K562 (cell line): Measurements from ENCODE around the gene NRSN2. TPM values are rescaled to one million over a fixed set of nuclear protein-coding genes. Genes with fewer than 3 reads are reported as not detected.
A peak's percentile ranks its signal among the peaks of the same experiment; 100 is the strongest.

Experiments used
- BRD4 ChIP-seq: fragments of 200-600 bp; sonication (generic); IDR thresholded peaks from 2 replicates; pipeline ENCODE4 v1.6.1; 2017; ENCODE audit warnings: inconsistent platforms
- polyA plus RNA-seq, 8 experiments: library from polyadenylated mRNA; depleted of rRNA in 4 of 8; stranded (reverse) in 5 of 8; unstranded in 3 of 8; fragments of >200 nt; fragmentation: Nextera tagmentation in 2 of 8; fragmentation: Illumina TruSeq in 1 of 8; extraction: Ambion mirVana in 2 of 8; extraction: Trizol in 1 of 8; gene quantifications; 2 replicates each; pipeline versions ENCODE4 v1.2.1 to v1.2.3, GENCODE V29; 2011 to 2014; ENCODE audit warnings: inconsistent platforms in 1 of 8, missing spikeins in 1 of 8
- total RNA-seq, 7 experiments: library from RNA; depleted of rRNA in 6 of 7; stranded (reverse); fragments of >200 nt in 6 of 7; fragmentation: Illumina TruSeq in 2 of 7; extraction: Trizol in 2 of 7; gene quantifications; 2 replicates each; pipeline versions ENCODE4 v1.2.1 to v1.2.3, GENCODE V29; 2011 to 2021; ENCODE audit warnings: low replicate concordance in 1 of 7
- TF ChIP-seq, protein P1 (sequence below), 2 experiments: fragments of 450-650 bp; formaldehyde crosslinking in 1 of 2; IDR thresholded peaks; 2 replicates each; pipeline versions ENCODE4 v1.4.0 to v1.6.1; 2014 to 2020; ENCODE audit warnings: mild to moderate bottlenecking in 2 of 2, borderline replicate concordance in 1 of 2, low read depth in 1 of 2
- TF ChIP-seq, protein P2 (sequence below): fragments of 200-800 bp; sonication (Bioruptor generic); IDR thresholded peaks from 2 replicates; pipeline ENCODE4 v1.6.1; 2017; ENCODE audit warnings: missing genetic modification characterization, missing compliant biosample characterization

The NRSN2 gene
- total and polyA plus RNA-seq, 9 of the 15 experiments (the other 6 are each of a cell fraction or from before 2014, with no cell fraction given) = 7.5 to 29.7 (median 11.1) TPM

DNA sequence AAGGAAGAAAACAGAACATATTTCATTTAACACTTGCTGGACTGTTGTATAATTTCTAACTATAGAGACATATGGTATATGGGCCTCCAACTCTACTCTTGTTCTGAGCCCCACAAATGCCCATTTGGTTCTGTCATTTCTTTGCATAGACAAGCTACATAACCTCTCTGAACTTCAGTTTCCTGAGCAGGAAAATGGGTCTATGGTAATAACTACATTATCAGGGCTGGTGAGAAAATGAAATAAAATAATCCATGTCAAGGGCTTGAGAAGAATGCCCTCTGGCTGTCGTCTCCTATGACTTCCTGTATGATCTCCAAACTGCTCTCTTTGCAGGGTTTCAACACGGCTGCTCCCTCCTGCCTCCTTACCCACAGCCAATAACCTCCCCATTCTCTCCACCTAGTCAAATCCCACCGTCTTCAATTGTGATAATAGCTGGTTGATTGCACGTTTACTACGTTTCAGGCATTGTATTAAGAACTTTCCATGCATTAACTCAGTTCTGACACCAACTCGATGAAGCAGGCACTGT, 37.5 kb upstream of the NRSN2 start (continued):
- TF ChIP-seq, protein P1, sequence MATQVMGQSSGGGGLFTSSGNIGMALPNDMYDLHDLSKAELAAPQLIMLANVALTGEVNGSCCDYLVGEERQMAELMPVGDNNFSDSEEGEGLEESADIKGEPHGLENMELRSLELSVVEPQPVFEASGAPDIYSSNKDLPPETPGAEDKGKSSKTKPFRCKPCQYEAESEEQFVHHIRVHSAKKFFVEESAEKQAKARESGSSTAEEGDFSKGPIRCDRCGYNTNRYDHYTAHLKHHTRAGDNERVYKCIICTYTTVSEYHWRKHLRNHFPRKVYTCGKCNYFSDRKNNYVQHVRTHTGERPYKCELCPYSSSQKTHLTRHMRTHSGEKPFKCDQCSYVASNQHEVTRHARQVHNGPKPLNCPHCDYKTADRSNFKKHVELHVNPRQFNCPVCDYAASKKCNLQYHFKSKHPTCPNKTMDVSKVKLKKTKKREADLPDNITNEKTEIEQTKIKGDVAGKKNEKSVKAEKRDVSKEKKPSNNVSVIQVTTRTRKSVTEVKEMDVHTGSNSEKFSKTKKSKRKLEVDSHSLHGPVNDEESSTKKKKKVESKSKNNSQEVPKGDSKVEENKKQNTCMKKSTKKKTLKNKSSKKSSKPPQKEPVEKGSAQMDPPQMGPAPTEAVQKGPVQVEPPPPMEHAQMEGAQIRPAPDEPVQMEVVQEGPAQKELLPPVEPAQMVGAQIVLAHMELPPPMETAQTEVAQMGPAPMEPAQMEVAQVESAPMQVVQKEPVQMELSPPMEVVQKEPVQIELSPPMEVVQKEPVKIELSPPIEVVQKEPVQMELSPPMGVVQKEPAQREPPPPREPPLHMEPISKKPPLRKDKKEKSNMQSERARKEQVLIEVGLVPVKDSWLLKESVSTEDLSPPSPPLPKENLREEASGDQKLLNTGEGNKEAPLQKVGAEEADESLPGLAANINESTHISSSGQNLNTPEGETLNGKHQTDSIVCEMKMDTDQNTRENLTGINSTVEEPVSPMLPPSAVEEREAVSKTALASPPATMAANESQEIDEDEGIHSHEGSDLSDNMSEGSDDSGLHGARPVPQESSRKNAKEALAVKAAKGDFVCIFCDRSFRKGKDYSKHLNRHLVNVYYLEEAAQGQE (IDR thresholded peaks at IDR 0.05; ENCODE audit: borderline replicate concordance) = 0 out of 2 replicates have a peak, but pooled peaks have one; percentile 7
- TF ChIP-seq, protein P1 (CRISPR knock-in tag; IDR thresholded peaks at IDR 0.05; ENCODE audit: low read depth) = no peak
- no peak for TF ChIP-seq BRD4
- TF ChIP-seq, protein P2, sequence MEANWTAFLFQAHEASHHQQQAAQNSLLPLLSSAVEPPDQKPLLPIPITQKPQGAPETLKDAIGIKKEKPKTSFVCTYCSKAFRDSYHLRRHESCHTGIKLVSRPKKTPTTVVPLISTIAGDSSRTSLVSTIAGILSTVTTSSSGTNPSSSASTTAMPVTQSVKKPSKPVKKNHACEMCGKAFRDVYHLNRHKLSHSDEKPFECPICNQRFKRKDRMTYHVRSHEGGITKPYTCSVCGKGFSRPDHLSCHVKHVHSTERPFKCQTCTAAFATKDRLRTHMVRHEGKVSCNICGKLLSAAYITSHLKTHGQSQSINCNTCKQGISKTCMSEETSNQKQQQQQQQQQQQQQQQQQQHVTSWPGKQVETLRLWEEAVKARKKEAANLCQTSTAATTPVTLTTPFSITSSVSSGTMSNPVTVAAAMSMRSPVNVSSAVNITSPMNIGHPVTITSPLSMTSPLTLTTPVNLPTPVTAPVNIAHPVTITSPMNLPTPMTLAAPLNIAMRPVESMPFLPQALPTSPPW (CRISPR knock-in tag) = no peak
- TF ChIP-seq, all 486 proteins: peak for 2
